ENCODE measurements around the gene CHD5.

The CHD5 gene

DNA sequence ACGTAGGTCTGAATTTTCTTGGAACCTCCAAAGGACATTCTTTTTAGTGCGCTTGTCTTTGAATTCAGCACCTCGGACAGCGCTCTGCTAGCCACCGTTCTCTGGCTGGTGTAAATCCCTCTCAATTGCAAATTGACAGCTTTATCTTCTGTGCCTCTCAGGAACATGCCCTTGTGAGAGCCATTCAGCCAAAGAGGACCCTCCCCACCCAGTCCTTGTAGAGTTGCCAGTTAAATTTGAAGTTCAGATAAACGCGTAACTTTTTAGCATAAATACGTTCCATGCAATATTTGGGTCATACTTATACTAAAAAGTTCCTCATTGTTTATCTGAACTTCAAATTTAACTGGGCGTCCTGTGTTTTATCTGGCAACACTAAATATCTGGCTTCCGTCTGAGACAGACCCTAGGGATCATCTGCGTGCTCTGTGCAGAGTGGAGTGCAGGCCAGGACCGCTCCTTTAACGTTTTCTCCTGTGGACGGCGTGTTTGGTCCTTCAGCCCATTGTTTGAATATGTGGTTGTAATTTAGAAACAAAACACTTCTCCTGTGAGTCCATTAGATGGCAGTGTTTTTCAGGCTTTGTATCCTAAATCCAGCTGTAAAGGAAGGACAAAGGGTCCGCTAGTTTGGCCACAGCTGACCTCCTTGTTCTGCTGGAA is 127.4 kb downstream of the CHD5 start:
- DNase-seq: no peak
